H1 (cell line): Measurements from ENCODE around the gene FOXN1. TPM values are rescaled to one million over a fixed set of nuclear protein-coding genes. Genes with fewer than 3 reads are reported as not detected.

ENCODE experiments used
- BACH1 ChIP-seq: IDR thresholded peaks from 2 replicates; pipeline ENCODE4 v1.6.1; 2012; ENCODE audit warnings: low read length, improper control_type of control experiment
- CREB1 ChIP-seq: IDR thresholded peaks from 2 replicates; pipeline ENCODE4 v1.6.1; 2012; ENCODE audit warnings: inconsistent platforms
- CTBP2 ChIP-seq: IDR thresholded peaks from 2 replicates; pipeline ENCODE4 v1.7.0; 2011; ENCODE audit warnings: borderline replicate concordance, mild to moderate bottlenecking, moderate library complexity, mixed read lengths, low read length; ENCODE audit not compliant: insufficient read depth, insufficient read length
- polyA plus RNA-seq, 7 experiments: library from polyadenylated mRNA; depleted of rRNA in 3 of 7; stranded (reverse) in 5 of 7; unstranded in 2 of 7; fragments of >200 nt in 5 of 7; fragments of 200-250 nt in 2 of 7; gene quantifications; 1 replicate in 5 of 7; 2 replicates in 1 of 7; 4 replicates in 1 of 7; pipeline versions ENCODE4 v1.2.1 to v1.2.3, GENCODE V29; 2011 to 2013; ENCODE audit warnings: missing spikeins in 2 of 7, mixed read lengths in 2 of 7
- total RNA-seq: library from RNA; stranded (reverse); fragmentation: NEBNext Ultra II Directional; extraction: Animal tissue kit (Norgen Biotek cat#: 25700); gene quantifications from 2 replicates; pipeline ENCODE4 v1.2.1, GENCODE V29; 2021

Gene FOXN1
- total and polyA plus RNA-seq, 2 of the 8 experiments (the other 6 are each of a cell fraction or from before 2014, with no cell fraction given), result not detected

DNA sequence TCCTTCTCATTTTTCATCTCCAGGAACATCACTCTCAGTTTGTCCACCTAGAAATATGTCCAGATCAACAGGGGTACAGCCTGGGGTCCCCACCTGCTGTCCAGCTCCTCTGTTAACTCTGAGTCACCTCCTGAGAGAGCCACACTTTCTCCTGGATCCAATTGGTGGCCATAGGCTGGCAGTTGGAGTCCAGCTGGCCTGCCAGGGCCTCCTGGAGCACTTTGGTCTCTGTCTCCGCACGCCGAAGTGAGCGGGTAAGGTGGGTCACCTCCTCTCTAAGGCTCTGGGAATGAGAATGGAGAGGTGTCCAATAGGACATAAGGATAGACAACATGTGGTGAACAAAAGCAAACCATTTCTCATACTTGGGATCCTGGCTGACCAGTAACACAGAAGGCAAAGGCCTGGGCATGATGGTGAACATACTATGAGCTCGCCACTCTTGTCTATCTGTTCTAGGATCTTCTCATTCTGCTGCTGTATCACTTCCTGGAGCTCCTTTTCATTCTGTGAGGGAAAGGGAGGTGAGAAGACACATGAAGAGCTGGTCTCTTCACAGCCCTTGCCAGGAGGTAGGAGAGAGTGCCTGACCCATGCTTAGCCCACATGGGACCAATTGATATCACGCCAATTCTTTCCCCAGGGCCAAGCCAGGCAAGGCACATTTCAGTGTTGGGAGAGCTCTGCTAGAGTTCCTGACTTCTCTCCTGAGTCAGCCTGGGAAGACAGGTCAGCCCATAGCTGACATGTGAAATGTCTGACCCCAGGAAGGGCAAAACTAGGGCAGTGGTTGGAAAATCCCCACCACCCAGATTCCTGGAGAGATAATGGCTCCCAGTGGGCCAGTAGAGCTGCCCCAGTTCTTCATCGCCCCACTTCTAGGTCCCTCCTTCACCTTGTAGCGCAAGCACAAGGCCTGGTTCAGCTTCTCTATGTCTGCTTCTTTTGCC lies 72.4 kb downstream of the FOXN1 start (continued):
- no peak for TF ChIP-seq CTBP2
- TF ChIP-seq BACH1, result no peak
- no peak for TF ChIP-seq CREB1
